Osteoblast (primary cell): ENCODE data around the gene ATP6V1B1. TPM values are rescaled to one million over a fixed set of nuclear protein-coding genes. Genes with fewer than 3 reads are reported as not detected.

ENCODE experiments used
- DNase-seq: peaks from one replicate; pipeline ENCODE4 v3.0.0; 2011; ENCODE audit warnings: low spot score, mixed read lengths; ENCODE audit not compliant: insufficient read length; ENCODE audit errors: missing footprints
- H2AFZ ChIP-seq: 2 replicates; pipeline ENCODE4 v1.6.0; 2011; ENCODE audit warnings: mild to moderate bottlenecking, low read length
- H3K27ac ChIP-seq: 2 replicates; pipeline ENCODE4 v1.5.1; 2011; ENCODE audit warnings: mild to moderate bottlenecking, low read depth, low read length, moderate library complexity
- H3K27me3 ChIP-seq: 2 replicates; pipeline ENCODE4 v1.6.0; 2012; ENCODE audit warnings: mild to moderate bottlenecking, control low read depth, inconsistent platforms, low read length, moderate library complexity; ENCODE audit not compliant: insufficient read depth
- H3K36me3 ChIP-seq: 2 replicates; pipeline ENCODE4 v1.5.1; 2011; ENCODE audit warnings: mild to moderate bottlenecking, low read length, control low read depth, moderate library complexity; ENCODE audit not compliant: insufficient read depth
- H3K4me1 ChIP-seq: 2 replicates; pipeline ENCODE4 v1.5.1; 2011; ENCODE audit warnings: mild to moderate bottlenecking, low read length, control low read depth, moderate library complexity; ENCODE audit not compliant: insufficient read depth
- H3K4me2 ChIP-seq: 2 replicates; pipeline ENCODE4 v1.6.0; 2011; ENCODE audit warnings: mild to moderate bottlenecking, low read length; ENCODE audit not compliant: insufficient read depth
- H3K4me3 ChIP-seq: fragments of 200-600 bp; sonication (generic); 3 replicates; pipeline ENCODE4 v1.5.1; 2012; ENCODE audit warnings: mild to moderate bottlenecking, low read length, inconsistent platforms; ENCODE audit not compliant: insufficient read depth
- H3K79me2 ChIP-seq: 2 replicates; pipeline ENCODE4 v1.6.0; 2012; ENCODE audit warnings: mild to moderate bottlenecking, low read length, control low read depth, inconsistent platforms; ENCODE audit not compliant: insufficient read depth
- H3K9me3 ChIP-seq: 2 replicates; pipeline ENCODE4 v1.5.1; 2011; ENCODE audit warnings: low read depth, low read length, control low read depth
- H4K20me1 ChIP-seq: 2 replicates; pipeline ENCODE4 v1.6.0; 2012; ENCODE audit warnings: mild to moderate bottlenecking, low read length, control low read depth; ENCODE audit not compliant: insufficient read depth
- CTCF ChIP-seq: IDR thresholded peaks from 2 replicates; pipeline ENCODE4 v1.5.1; 2011; ENCODE audit warnings: mild to moderate bottlenecking, low read depth, low read length, moderate library complexity; ENCODE audit errors: extremely low read depth
- total RNA-seq: library from RNA; depleted of rRNA; stranded (reverse); fragments of >200 nt; gene quantifications from 2 replicates; pipeline ENCODE4 v1.2.3, GENCODE V29; 2012

The ATP6V1B1 gene
- total RNA-seq, 1 donor, result 2.5 TPM

GRCh38 chr2:70991742-70992141 lies 56.0 kb downstream of the ATP6V1B1 start:
- Histone ChIP-seq H4K20me1 (peaks cover 21% of the 10 kb centered on the region), H3K79me2 (peaks cover 40% of the 10 kb centered on the region), H3K4me3 (no peak overlapping the region), H3K4me2 (no peak overlapping the region), H3K27me3 (no peaks in the 10 kb centered on the region), H3K4me1 (peaks cover 22% of the 10 kb centered on the region), H2AFZ (no peak overlapping the region), H3K9me3 (no peaks in the 10 kb centered on the region), H3K27ac (no peak overlapping the region), H3K36me3 (peaks cover 49% of the 10 kb centered on the region)
- DNase-seq, result peak; percentile 66
- no peak for TF ChIP-seq CTCF

- TF ChIP-seq CTCF, result no peak
- H3K9me3 ChIP-seq, result no peaks in the 10 kb centered on the region
- peak overlapping the region; percentile 68 for H3K27ac ChIP-seq
- H3K4me2 ChIP-seq, result peak overlapping the region; percentile 96
- peaks cover 36% of the 10 kb centered on the region for H3K36me3 ChIP-seq
- no peak overlapping the region for H2AFZ ChIP-seq
- H3K4me3 ChIP-seq, result peak overlapping the region; percentile 94
- H4K20me1 ChIP-seq, result peaks cover 21% of the 10 kb centered on the region
- no peak for DNase-seq
- H3K79me2 ChIP-seq, result peaks cover 40% of the 10 kb centered on the region
- peaks cover 22% of the 10 kb centered on the region for H3K4me1 ChIP-seq
- no peaks in the 10 kb centered on the region for H3K27me3 ChIP-seq
These were observed 57.5 kb downstream of the ATP6V1B1 start for GRCh38 chr2:70992945-70993853.

GRCh38 chr2:70994009-70994698 lies 58.5 kb downstream of the ATP6V1B1 start:
- Histone ChIP-seq H3K9me3 (no peaks in the 10 kb centered on the region), H3K27me3 (no peaks in the 10 kb centered on the region), H3K4me1 (peaks cover 22% of the 10 kb centered on the region), H3K79me2 (peaks cover 40% of the 10 kb centered on the region), H3K27ac (peak overlapping the region; percentile 68), H2AFZ (peak overlapping the region; percentile 56), H4K20me1 (peaks cover 20% of the 10 kb centered on the region), H3K4me2 (peak overlapping the region; percentile 96), H3K4me3 (peak overlapping the region; percentile 94), H3K36me3 (peaks cover 26% of the 10 kb centered on the region)
- peak; percentile 90 for DNase-seq
- no peak for TF ChIP-seq CTCF
